Measurements from ENCODE around the gene CTNNA3.

CTNNA3 gene

GRCh38 chr10:66917104-66917503, 778.9 kb downstream of the CTNNA3 start:
- Histone ChIP-seq H3K9ac (ENCODE audit: low read depth, low read length) (no peak overlapping the region), H3K4me1 (ENCODE audit: insufficient read depth, low read length) (no peaks in the 10 kb centered on the region), H3K36me3 (ENCODE audit: insufficient read depth, low read length) (no peaks in the 10 kb centered on the region), H3K9me3 (ENCODE audit: control insufficient read depth, insufficient read depth, low read length) (no peaks in the 10 kb centered on the region)

- H3K9me3 ChIP-seq (ENCODE audit: control insufficient read depth, insufficient read depth, low read length) = no peaks in the 10 kb centered on the region
Observed at GRCh38 chr10:66916030-66916429, 780.0 kb downstream of the CTNNA3 start.

GRCh38 chr10:66910671-66911070, 785.3 kb downstream of the CTNNA3 start:
- Histone ChIP-seq H3K9ac (ENCODE audit: low read depth, low read length) (no peak overlapping the region), H3K36me3 (ENCODE audit: insufficient read depth, low read length) (no peaks in the 10 kb centered on the region), H3K4me1 (ENCODE audit: insufficient read depth, low read length) (no peaks in the 10 kb centered on the region), H3K9me3 (ENCODE audit: control insufficient read depth, insufficient read depth, low read length) (no peaks in the 10 kb centered on the region)

More at GRCh38 chr10:66916030-66916429, 780.0 kb downstream of the CTNNA3 start:
- H3K4me1 ChIP-seq (ENCODE audit: insufficient read depth, low read length) = no peaks in the 10 kb centered on the region
- H3K36me3 ChIP-seq (ENCODE audit: insufficient read depth, low read length) = no peaks in the 10 kb centered on the region
- no peak overlapping the region for H3K9ac ChIP-seq (ENCODE audit: low read depth, low read length)

- Histone ChIP-seq H3K9ac (ENCODE audit: low read depth, low read length) (no peak overlapping the region), H3K4me1 (ENCODE audit: insufficient read depth, low read length) (peaks cover 9% of the 10 kb centered on the region; the same call in 1 of the 2 replicates), H3K36me3 (ENCODE audit: insufficient read depth, low read length) (no peaks in the 10 kb centered on the region), H3K9me3 (ENCODE audit: control insufficient read depth, insufficient read depth, low read length) (no peaks in the 10 kb centered on the region)
Observed at GRCh38 chr10:66892871-66893270, 803.1 kb downstream of the CTNNA3 start.

- no peaks in the 10 kb centered on the region for H3K9me3 ChIP-seq (ENCODE audit: control insufficient read depth, insufficient read depth, low read length)
- H3K9ac ChIP-seq (ENCODE audit: low read depth, low read length) = no peak overlapping the region
- peaks cover 5% of the 10 kb centered on the region; the same call in 1 of the 2 replicates for H3K4me1 ChIP-seq (ENCODE audit: insufficient read depth, low read length)
- no peaks in the 10 kb centered on the region for H3K36me3 ChIP-seq (ENCODE audit: insufficient read depth, low read length)
Observed at GRCh38 chr10:66888237-66888636, 807.8 kb downstream of the CTNNA3 start.

- H3K9me3 ChIP-seq (ENCODE audit: control insufficient read depth, insufficient read depth, low read length) = no peaks in the 10 kb centered on the region
- H3K4me1 ChIP-seq (ENCODE audit: insufficient read depth, low read length) = 0 out of 2 replicates have a peak, but pooled peaks cover 3% of the 10 kb centered on the region
- H3K36me3 ChIP-seq (ENCODE audit: insufficient read depth, low read length) = no peaks in the 10 kb centered on the region
- no peak overlapping the region for H3K9ac ChIP-seq (ENCODE audit: low read depth, low read length)
Observed at GRCh38 chr10:66886848-66887247, 809.1 kb downstream of the CTNNA3 start.

GRCh38 chr10:66882271-66882670, 813.7 kb downstream of the CTNNA3 start:
- no peaks in the 10 kb centered on the region for H3K9me3 ChIP-seq (ENCODE audit: control insufficient read depth, insufficient read depth, low read length)
- H3K9ac ChIP-seq (ENCODE audit: low read depth, low read length) = no peak overlapping the region

GRCh38 chr10:66881814-66882213, 814.2 kb downstream of the CTNNA3 start:
- no peaks in the 10 kb centered on the region for H3K36me3 ChIP-seq (ENCODE audit: insufficient read depth, low read length)
- no peak overlapping the region for H3K9ac ChIP-seq (ENCODE audit: low read depth, low read length)
- H3K4me1 ChIP-seq (ENCODE audit: insufficient read depth, low read length) = no peaks in the 10 kb centered on the region
- H3K9me3 ChIP-seq (ENCODE audit: control insufficient read depth, insufficient read depth, low read length) = no peaks in the 10 kb centered on the region

More at GRCh38 chr10:66882271-66882670, 813.7 kb downstream of the CTNNA3 start:
- Histone ChIP-seq H3K36me3 (ENCODE audit: insufficient read depth, low read length) (no peaks in the 10 kb centered on the region), H3K4me1 (ENCODE audit: insufficient read depth, low read length) (no peaks in the 10 kb centered on the region)

GRCh38 chr10:66880826-66881225, 815.2 kb downstream of the CTNNA3 start:
- Histone ChIP-seq H3K36me3 (ENCODE audit: insufficient read depth, low read length) (no peaks in the 10 kb centered on the region), H3K9me3 (ENCODE audit: control insufficient read depth, insufficient read depth, low read length) (no peaks in the 10 kb centered on the region), H3K9ac (ENCODE audit: low read depth, low read length) (no peak overlapping the region), H3K4me1 (ENCODE audit: insufficient read depth, low read length) (no peaks in the 10 kb centered on the region)

GRCh38 chr10:66880292-66880691, 815.7 kb downstream of the CTNNA3 start:
- no peak overlapping the region for H3K9ac ChIP-seq (ENCODE audit: low read depth, low read length)
- H3K36me3 ChIP-seq (ENCODE audit: insufficient read depth, low read length) = no peaks in the 10 kb centered on the region
- H3K9me3 ChIP-seq (ENCODE audit: control insufficient read depth, insufficient read depth, low read length) = no peaks in the 10 kb centered on the region
- H3K4me1 ChIP-seq (ENCODE audit: insufficient read depth, low read length) = no peaks in the 10 kb centered on the region

GRCh38 chr10:66877361-66877760, 818.6 kb downstream of the CTNNA3 start:
- no peaks in the 10 kb centered on the region for H3K4me1 ChIP-seq (ENCODE audit: insufficient read depth, low read length)
- H3K9me3 ChIP-seq (ENCODE audit: control insufficient read depth, insufficient read depth, low read length) = no peaks in the 10 kb centered on the region
- no peaks in the 10 kb centered on the region for H3K36me3 ChIP-seq (ENCODE audit: insufficient read depth, low read length)
- H3K9ac ChIP-seq (ENCODE audit: low read depth, low read length) = no peak overlapping the region

GRCh38 chr10:66869635-66870034, 826.4 kb downstream of the CTNNA3 start:
- Histone ChIP-seq H3K9me3 (ENCODE audit: control insufficient read depth, insufficient read depth, low read length) (no peaks in the 10 kb centered on the region), H3K9ac (ENCODE audit: low read depth, low read length) (no peak overlapping the region), H3K36me3 (ENCODE audit: insufficient read depth, low read length) (no peaks in the 10 kb centered on the region), H3K4me1 (ENCODE audit: insufficient read depth, low read length) (no peaks in the 10 kb centered on the region)

GRCh38 chr10:66862687-66863258, 833.2 kb downstream of the CTNNA3 start:
- H3K9me3 ChIP-seq (ENCODE audit: control insufficient read depth, insufficient read depth, low read length) = no peaks in the 10 kb centered on the region; the same call in 1 of the 2 replicates
- no peak overlapping the region for H3K9ac ChIP-seq (ENCODE audit: low read depth, low read length)
- no peaks in the 10 kb centered on the region for H3K36me3 ChIP-seq (ENCODE audit: insufficient read depth, low read length)
- no peaks in the 10 kb centered on the region for H3K4me1 ChIP-seq (ENCODE audit: insufficient read depth, low read length)

- Histone ChIP-seq H3K9ac (ENCODE audit: low read depth, low read length) (no peak overlapping the region), H3K36me3 (ENCODE audit: insufficient read depth, low read length) (no peaks in the 10 kb centered on the region), H3K9me3 (ENCODE audit: control insufficient read depth, insufficient read depth, low read length) (no peaks in the 10 kb centered on the region; the same call in 1 of the 2 replicates), H3K4me1 (ENCODE audit: insufficient read depth, low read length) (no peaks in the 10 kb centered on the region)
Observed at GRCh38 chr10:66860376-66860945, 835.5 kb downstream of the CTNNA3 start.

GRCh38 chr10:66852811-66853210, 843.2 kb downstream of the CTNNA3 start:
- Histone ChIP-seq H3K36me3 (ENCODE audit: insufficient read depth, low read length) (no peaks in the 10 kb centered on the region), H3K9ac (ENCODE audit: low read depth, low read length) (no peak overlapping the region), H3K9me3 (ENCODE audit: control insufficient read depth, insufficient read depth, low read length) (no peaks in the 10 kb centered on the region; the same call in 1 of the 2 replicates), H3K4me1 (ENCODE audit: insufficient read depth, low read length) (no peaks in the 10 kb centered on the region)

Measured in ES-I3 (cell line).